H9 (cell line): ENCODE data around the gene WDR38. TPM values are rescaled to one million over a fixed set of nuclear protein-coding genes. Genes with fewer than 3 reads are reported as not detected.

ENCODE experiments used
- DNase-seq: peaks from one replicate; pipeline ENCODE4 v3.0.0-alpha.2; 2017
- H2AFZ ChIP-seq: one replicate; pipeline ENCODE4 v1.6.1; 2013; ENCODE audit warnings: mild to moderate bottlenecking, low read length, control low read depth, moderate library complexity
- H2AK5ac ChIP-seq: 2 replicates; pipeline ENCODE4 v1.6.1; 2013; ENCODE audit warnings: low read length, control low read depth, mixed read lengths; ENCODE audit not compliant: insufficient read length
- H2BK120ac ChIP-seq: one replicate; pipeline ENCODE4 v1.6.1; 2013; ENCODE audit warnings: low read depth, mild to moderate bottlenecking, low read length, control low read depth, inconsistent platforms; ENCODE audit not compliant: poor library complexity, severe bottlenecking
- H2BK12ac ChIP-seq: 2 replicates; pipeline ENCODE4 v1.6.1; 2013; ENCODE audit warnings: low read length, control low read depth, mixed read lengths, low read depth; ENCODE audit not compliant: insufficient read length
- H2BK15ac ChIP-seq: 2 replicates; pipeline ENCODE4 v1.6.1; 2013; ENCODE audit warnings: low read depth, low read length, control low read depth
- H2BK20ac ChIP-seq: one replicate; pipeline ENCODE4 v1.6.1; 2013; ENCODE audit warnings: low read depth, mild to moderate bottlenecking, low read length, control low read depth, inconsistent platforms; ENCODE audit not compliant: poor library complexity, severe bottlenecking
- H2BK5ac ChIP-seq: 2 replicates; pipeline ENCODE4 v1.6.1; 2013; ENCODE audit warnings: low read length, control low read depth, mixed read lengths; ENCODE audit not compliant: insufficient read length
- H3K14ac ChIP-seq: 2 replicates; pipeline ENCODE4 v1.6.1; 2013; ENCODE audit warnings: low read length, control low read depth; ENCODE audit not compliant: insufficient read depth
- H3K18ac ChIP-seq: 2 replicates; pipeline ENCODE4 v1.6.1; 2013; ENCODE audit warnings: low read depth, mild to moderate bottlenecking, mixed read lengths, low read length, control low read depth; ENCODE audit not compliant: insufficient read length
- H3K23ac ChIP-seq: 2 replicates; pipeline ENCODE4 v1.6.1; 2013; ENCODE audit warnings: low read length, control low read depth, mixed read lengths, low read depth; ENCODE audit not compliant: insufficient read length
- H3K23me2 ChIP-seq: 2 replicates; pipeline ENCODE4 v1.6.1; 2013; ENCODE audit warnings: low read depth, mild to moderate bottlenecking, mixed read lengths, low read length, control low read depth; ENCODE audit not compliant: insufficient read length, poor library complexity, severe bottlenecking
- H3K27ac ChIP-seq: 2 replicates; pipeline ENCODE4 v1.5.1; 2013; ENCODE audit warnings: low read length, control low read depth, mixed read lengths, low read depth; ENCODE audit not compliant: insufficient read length
- H3K27me3 ChIP-seq: 2 replicates; pipeline ENCODE4 v1.6.1; 2013; ENCODE audit warnings: low read length, control low read depth, inconsistent platforms; ENCODE audit not compliant: insufficient read depth
- H3K4ac ChIP-seq: 2 replicates; pipeline ENCODE4 v1.6.1; 2013; ENCODE audit warnings: low read depth, mild to moderate bottlenecking, control low read depth, inconsistent platforms, low read length, moderate library complexity
- H3K4me1 ChIP-seq: 2 replicates; pipeline ENCODE4 v1.6.1; 2013; ENCODE audit warnings: low read length, control low read depth, inconsistent platforms; ENCODE audit not compliant: insufficient read depth
- H3K4me2 ChIP-seq: 2 replicates; pipeline ENCODE4 v1.6.1; 2013; ENCODE audit warnings: low read length, control low read depth, mixed read lengths; ENCODE audit not compliant: insufficient read length, insufficient read depth
- H3K56ac ChIP-seq: 2 replicates; pipeline ENCODE4 v1.6.1; 2013; ENCODE audit warnings: low read depth, mild to moderate bottlenecking, mixed read lengths, low read length, control low read depth; ENCODE audit not compliant: insufficient read length
- H3K79me1 ChIP-seq: 2 replicates; pipeline ENCODE4 v1.6.1; 2013; ENCODE audit warnings: low read depth, mild to moderate bottlenecking, moderate library complexity, low read length, control low read depth, inconsistent platforms; ENCODE audit not compliant: insufficient read depth, poor library complexity, severe bottlenecking
- H3K79me2 ChIP-seq: 2 replicates; pipeline ENCODE4 v1.6.1; 2013; ENCODE audit warnings: low read length, control low read depth, inconsistent platforms; ENCODE audit not compliant: insufficient read depth
- H3K9ac ChIP-seq: 2 replicates; pipeline ENCODE4 v1.6.1; 2013; ENCODE audit warnings: low read length, control low read depth, mixed read lengths; ENCODE audit not compliant: insufficient read length; ENCODE audit errors: extremely low read depth
- H3K9me3 ChIP-seq: one replicate; pipeline ENCODE4 v1.6.1; 2013; ENCODE audit warnings: low read depth, low read length, inconsistent platforms; ENCODE audit not compliant: control insufficient read depth
- H3T11ph ChIP-seq: one replicate; pipeline ENCODE4 v1.6.1; 2013; ENCODE audit warnings: mild to moderate bottlenecking, low read length, control low read depth, inconsistent platforms
- H4K20me1 ChIP-seq: one replicate; pipeline ENCODE4 v1.6.1; 2013; ENCODE audit not compliant: control insufficient read depth, insufficient read length, insufficient read depth
- H4K5ac ChIP-seq: 2 replicates; pipeline ENCODE4 v1.6.1; 2013; ENCODE audit warnings: low read depth, mild to moderate bottlenecking, mixed read lengths, low read length, control low read depth; ENCODE audit not compliant: insufficient read length
- H4K8ac ChIP-seq: replicated peaks from 2 replicates; pipeline ENCODE4 v1.6.1; 2013; ENCODE audit warnings: low read length, control low read depth, mixed read lengths, low read depth; ENCODE audit not compliant: insufficient read length
- H4K91ac ChIP-seq: 2 replicates; pipeline ENCODE4 v1.6.1; 2013; ENCODE audit warnings: low read depth, mild to moderate bottlenecking, moderate library complexity, mixed read lengths, low read length, control low read depth; ENCODE audit not compliant: insufficient read length
- H3K27ac Mint-ChIP-seq, 3 experiments: 2 replicates in 2 of 3; 3 replicates in 1 of 3; pipeline ENCODE4 v1.8.0; 2020 to 2021; ENCODE audit warnings: mixed read lengths in 3 of 3, mild to moderate bottlenecking in 1 of 3, moderate library complexity in 1 of 3
- H3K27me3 Mint-ChIP-seq: 2 replicates; pipeline ENCODE4 v1.8.0; 2021; ENCODE audit warnings: low read depth, mild to moderate bottlenecking, moderate library complexity, mixed read lengths
- H3K36me3 Mint-ChIP-seq, 3 experiments: 2 replicates in 2 of 3; 3 replicates in 1 of 3; pipeline ENCODE4 v1.8.0; 2020 to 2021; ENCODE audit warnings: low read depth in 3 of 3, mixed read lengths in 3 of 3; ENCODE audit not compliant: insufficient read depth in 1 of 3
- H3K4me1 Mint-ChIP-seq, 2 experiments: 2 replicates each; pipeline ENCODE4 v1.8.0; 2020; ENCODE audit warnings: mixed read lengths in 2 of 2
- H3K4me3 Mint-ChIP-seq, 2 experiments: 2 replicates in 1 of 2; 3 replicates in 1 of 2; pipeline ENCODE4 v1.8.0; 2020 to 2021; ENCODE audit warnings: mild to moderate bottlenecking in 2 of 2, mixed read lengths in 2 of 2, moderate library complexity in 1 of 2
- H3K9me3 Mint-ChIP-seq, 2 experiments: 2 replicates in 1 of 2; 3 replicates in 1 of 2; pipeline ENCODE4 v1.8.0; 2020; ENCODE audit warnings: mild to moderate bottlenecking in 2 of 2, mixed read lengths in 2 of 2, moderate library complexity in 1 of 2
- WGBS: extraction: QIAGEN DNeasy Blood & Tissue Kit; methylation state at CpG from one replicate; pipeline ENCODE4 v1.1.7; 2013; ENCODE audit warnings: missing lambda C conversion rate, low lambda C conversion rate, mixed read lengths; ENCODE audit not compliant: insufficient read length; ENCODE audit errors: extremely low coverage; 5-methylcytosine and 5-hydroxymethylcytosine counted together
- total RNA-seq: library from RNA; stranded (reverse); gene quantifications from 2 replicates; pipeline ENCODE4 v1.2.1, GENCODE V29; 2021
- TF ChIP-seq, protein P1 (sequence below): fragments of 200-600 bp; sonication (generic); conservative IDR thresholded peaks from 3 replicates; pipeline ENCODE4 v1.8.0; 2021; ENCODE audit warnings: antibody characterized with exemption, mild to moderate bottlenecking

Gene WDR38
- total RNA-seq, 1 experiment from 2014 or later: not detected

- Histone ChIP-seq H3K18ac (no peak overlapping the region), H3K56ac (no peak overlapping the region), H4K5ac (no peak overlapping the region), H3K27ac (no peak overlapping the region), H3K14ac (no peak overlapping the region), H2AFZ (no peak overlapping the region), H3K4me2 (no peak overlapping the region), H2BK5ac (no peak overlapping the region), H2AK5ac (no peak overlapping the region), H2BK15ac (no peak overlapping the region), H3K23me2 (no peaks in the 10 kb centered on the region), H3K4ac (no peak overlapping the region), H2BK12ac (no peak overlapping the region), H3K9ac (no peak overlapping the region), H2BK20ac (no peak overlapping the region), H3T11ph (no peak overlapping the region), H3K27me3 (no peaks in the 10 kb centered on the region), H3K79me2 (no peaks in the 10 kb centered on the region), H4K20me1 (no peaks in the 10 kb centered on the region), H4K91ac (no peak overlapping the region), H3K23ac (no peak overlapping the region), H3K4me1 (peaks cover 12% of the 10 kb centered on the region), H2BK120ac (no peak overlapping the region), H4K8ac (no peak overlapping the region), H3K9me3 (no peaks in the 10 kb centered on the region), H3K79me1 (no peaks in the 10 kb centered on the region)
- no CpG with 5 or more reads among the region's 4 CpGs for WGBS
- peaks cover 3 to 17% (median 7%) of the 10 kb centered on the region in 3 experiments; a peak in 5 of 7 replicates for H3K36me3 Mint-ChIP-seq
- no peaks in the 10 kb centered on the region for H3K9me3 Mint-ChIP-seq
- H3K27me3 Mint-ChIP-seq: no peaks in the 10 kb centered on the region
- H3K27ac Mint-ChIP-seq: peak overlapping the region in 1 of 3 experiments; percentile 86; a peak in 2 of 7 replicates
- H3K4me3 Mint-ChIP-seq: peak overlapping the region in 1 of 2 experiments; percentile 28; a peak in 1 of 5 replicates
- DNase-seq: no peak
- TF ChIP-seq, protein P1, sequence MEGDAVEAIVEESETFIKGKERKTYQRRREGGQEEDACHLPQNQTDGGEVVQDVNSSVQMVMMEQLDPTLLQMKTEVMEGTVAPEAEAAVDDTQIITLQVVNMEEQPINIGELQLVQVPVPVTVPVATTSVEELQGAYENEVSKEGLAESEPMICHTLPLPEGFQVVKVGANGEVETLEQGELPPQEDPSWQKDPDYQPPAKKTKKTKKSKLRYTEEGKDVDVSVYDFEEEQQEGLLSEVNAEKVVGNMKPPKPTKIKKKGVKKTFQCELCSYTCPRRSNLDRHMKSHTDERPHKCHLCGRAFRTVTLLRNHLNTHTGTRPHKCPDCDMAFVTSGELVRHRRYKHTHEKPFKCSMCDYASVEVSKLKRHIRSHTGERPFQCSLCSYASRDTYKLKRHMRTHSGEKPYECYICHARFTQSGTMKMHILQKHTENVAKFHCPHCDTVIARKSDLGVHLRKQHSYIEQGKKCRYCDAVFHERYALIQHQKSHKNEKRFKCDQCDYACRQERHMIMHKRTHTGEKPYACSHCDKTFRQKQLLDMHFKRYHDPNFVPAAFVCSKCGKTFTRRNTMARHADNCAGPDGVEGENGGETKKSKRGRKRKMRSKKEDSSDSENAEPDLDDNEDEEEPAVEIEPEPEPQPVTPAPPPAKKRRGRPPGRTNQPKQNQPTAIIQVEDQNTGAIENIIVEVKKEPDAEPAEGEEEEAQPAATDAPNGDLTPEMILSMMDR: no peak
- peaks cover 40 to 42% of the 10 kb centered on the region in 2 experiments for H3K4me1 Mint-ChIP-seq
Observed at GRCh38 chr9:124884376-124884775, 31.1 kb downstream of the WDR38 start.
